Measurements from ENCODE around the gene TNFRSF25.

DNA sequence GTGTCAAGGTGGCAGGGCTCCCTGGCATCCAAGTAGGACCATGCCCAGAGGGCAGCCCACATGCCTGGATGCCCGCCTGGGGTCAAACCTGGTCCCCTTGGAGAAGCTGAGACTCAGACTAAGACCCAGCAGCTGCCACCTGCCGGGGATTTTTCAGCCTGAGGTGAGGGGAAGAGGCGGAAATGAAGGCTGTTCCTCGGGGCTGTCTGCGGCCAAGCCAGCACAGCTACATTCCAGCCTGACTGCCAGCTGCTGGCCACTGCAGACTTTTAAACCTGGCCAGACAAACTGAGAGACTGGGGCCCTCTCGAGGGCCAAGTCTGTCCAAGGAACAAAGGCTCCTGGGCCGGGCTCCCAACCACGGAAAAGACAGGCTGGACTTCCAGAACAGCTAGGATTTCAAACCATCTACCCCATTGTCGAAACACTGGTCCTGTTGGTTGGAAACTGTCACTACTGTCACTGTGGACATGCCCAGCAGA, 47.4 kb upstream of the TNFRSF25 start:
- TF ChIP-seq POLR2AphosphoS5 (IDR thresholded peaks at IDR 0.05; ENCODE audit: low read depth, low read length) (no peak), TAF1 (IDR thresholded peaks at IDR 0.05; ENCODE audit: borderline replicate concordance, insufficient read depth, low read length) (no peak), SIN3A (IDR thresholded peaks at IDR 0.05; ENCODE audit: borderline replicate concordance, insufficient read depth, low read length) (no peak)
- TF ChIP-seq, protein P1, sequence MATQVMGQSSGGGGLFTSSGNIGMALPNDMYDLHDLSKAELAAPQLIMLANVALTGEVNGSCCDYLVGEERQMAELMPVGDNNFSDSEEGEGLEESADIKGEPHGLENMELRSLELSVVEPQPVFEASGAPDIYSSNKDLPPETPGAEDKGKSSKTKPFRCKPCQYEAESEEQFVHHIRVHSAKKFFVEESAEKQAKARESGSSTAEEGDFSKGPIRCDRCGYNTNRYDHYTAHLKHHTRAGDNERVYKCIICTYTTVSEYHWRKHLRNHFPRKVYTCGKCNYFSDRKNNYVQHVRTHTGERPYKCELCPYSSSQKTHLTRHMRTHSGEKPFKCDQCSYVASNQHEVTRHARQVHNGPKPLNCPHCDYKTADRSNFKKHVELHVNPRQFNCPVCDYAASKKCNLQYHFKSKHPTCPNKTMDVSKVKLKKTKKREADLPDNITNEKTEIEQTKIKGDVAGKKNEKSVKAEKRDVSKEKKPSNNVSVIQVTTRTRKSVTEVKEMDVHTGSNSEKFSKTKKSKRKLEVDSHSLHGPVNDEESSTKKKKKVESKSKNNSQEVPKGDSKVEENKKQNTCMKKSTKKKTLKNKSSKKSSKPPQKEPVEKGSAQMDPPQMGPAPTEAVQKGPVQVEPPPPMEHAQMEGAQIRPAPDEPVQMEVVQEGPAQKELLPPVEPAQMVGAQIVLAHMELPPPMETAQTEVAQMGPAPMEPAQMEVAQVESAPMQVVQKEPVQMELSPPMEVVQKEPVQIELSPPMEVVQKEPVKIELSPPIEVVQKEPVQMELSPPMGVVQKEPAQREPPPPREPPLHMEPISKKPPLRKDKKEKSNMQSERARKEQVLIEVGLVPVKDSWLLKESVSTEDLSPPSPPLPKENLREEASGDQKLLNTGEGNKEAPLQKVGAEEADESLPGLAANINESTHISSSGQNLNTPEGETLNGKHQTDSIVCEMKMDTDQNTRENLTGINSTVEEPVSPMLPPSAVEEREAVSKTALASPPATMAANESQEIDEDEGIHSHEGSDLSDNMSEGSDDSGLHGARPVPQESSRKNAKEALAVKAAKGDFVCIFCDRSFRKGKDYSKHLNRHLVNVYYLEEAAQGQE (IDR thresholded peaks at IDR 0.05; ENCODE audit: insufficient read depth in 1 of 2, low read depth in 2 of 2, low read length in 2 of 2) = no peak

Measured in PFSK-1 (cell line).